Motor neuron (in vitro differentiated cells): ENCODE results near the gene ARRDC4. TPM values are rescaled to one million over a fixed set of nuclear protein-coding genes. Genes with fewer than 3 reads are reported as not detected.

Experiments
- ATAC-seq, 8 experiments: fragments of 200-7000 bp; cut with Tn5 transposase; replicated peaks in 6 of 8; 2 replicates each; pipeline ENCODE4 v1.8.0; 2021; ENCODE audit warnings: mild to moderate bottlenecking in 8 of 8, moderate library complexity in 8 of 8
- H3K27ac ChIP-seq, 2 donors: fragments of 250-450 bp; sonication (Bioruptor Pico); 2 replicates each; pipeline ENCODE4 v1.9.0; 2021; ENCODE audit warnings: antibody characterized with exemption in 2 of 2, mild to moderate bottlenecking in 2 of 2, moderate library complexity in 1 of 2
- H3K4me1 ChIP-seq, 2 donors: fragments of 250-450 bp; sonication (Bioruptor Pico); replicated peaks in 1 of 2; 2 replicates each; pipeline ENCODE4 v1.6.1; 2021; ENCODE audit warnings: antibody characterized with exemption in 2 of 2, mild to moderate bottlenecking in 2 of 2, moderate library complexity in 1 of 2
- H3K4me3 ChIP-seq, 5 donors: fragments of 250-450 bp; sonication (Bioruptor Pico); 2 replicates each; pipeline ENCODE4 v1.9.0; 2021; ENCODE audit warnings: antibody characterized with exemption in 5 of 5, mild to moderate bottlenecking in 5 of 5, moderate library complexity in 4 of 5
- WGBS, 10 experiments: fragments of 450-650 bp; shearing (Covaris generic); methylation state at CpG; one replicate each; pipeline ENCODE4 v1.0.0; 2022; 5-methylcytosine and 5-hydroxymethylcytosine counted together
- in situ Hi-C, 9 experiments: fragments of 400-800 bp; cut with MboI; loops; one replicate each; pipeline ENCODE4 v1.15.0; 2021; ENCODE audit warnings: low sequenced_read_pairs in 9 of 9, low pct_unique_long_range_greater_than_20kb in 2 of 9; ENCODE audit not compliant: unreplicated experiment in 9 of 9
- total RNA-seq, 8 experiments: library from RNA; unstranded; fragments of 300-600 nt; gene quantifications; 2 replicates each; pipeline versions ENCODE4 v1.2.3 to v1.2.4, GENCODE V29; 2022

ARRDC4 gene
- total RNA-seq, 8 experiments from 2014 or later = 6.6 to 114 (median 53.7) TPM

GRCh38 chr15:98005659-98006058 is 45.2 kb downstream of the ARRDC4 start:
- no peak overlapping the region for H3K27ac ChIP-seq
- ATAC-seq = no peak
- no peak overlapping the region for H3K4me3 ChIP-seq
- no peaks in the 10 kb centered on the region for H3K4me1 ChIP-seq
- in situ Hi-C loops = no loop called here
- 0 to 81% (median 50%) methylated on average over 2 to 7 of the region's 9 CpGs; no CpG with 5 or more reads in 3 of the 10 experiments for WGBS, 10 experiments

- no peak overlapping the region for H3K27ac ChIP-seq
- no peaks in the 10 kb centered on the region for H3K4me1 ChIP-seq
- no peak overlapping the region for H3K4me3 ChIP-seq
- ATAC-seq = no peak
- WGBS, 10 experiments = 8 to 91% (median 71%) methylated on average over 4 of the region's 4 CpGs; no CpG with 5 or more reads in 1 of the 10 experiments
- in situ Hi-C loops = no loop called here
Measured at GRCh38 chr15:98009169-98009568, 48.7 kb downstream of the ARRDC4 start.

GRCh38 chr15:98009971-98010370 is 49.5 kb downstream of the ARRDC4 start:
- Histone ChIP-seq H3K27ac (no peak overlapping the region), H3K4me3 (no peak overlapping the region)
- WGBS, 10 experiments = 3 to 81% (median 55%) methylated on average over 2 to 6 of the region's 6 CpGs

GRCh38 chr15:98012354-98012753 is 51.9 kb downstream of the ARRDC4 start:
- WGBS, 10 experiments = 0 to 93% (median 82%) methylated on average over 2 to 5 of the region's 5 CpGs; no CpG with 5 or more reads in 1 of the 10 experiments
- H3K4me3 ChIP-seq = no peak overlapping the region
- no peaks in the 10 kb centered on the region for H3K4me1 ChIP-seq
- no peak for ATAC-seq
- in situ Hi-C loops = no loop called here
- no peak overlapping the region for H3K27ac ChIP-seq

More at GRCh38 chr15:98009971-98010370, 49.5 kb downstream of the ARRDC4 start:
- H3K4me1 ChIP-seq = no peaks in the 10 kb centered on the region
- in situ Hi-C loops = no loop called here
- ATAC-seq = no peak

- Histone ChIP-seq H3K4me1 (no peaks in the 10 kb centered on the region), H3K27ac (no peak overlapping the region), H3K4me3 (no peak overlapping the region)
- in situ Hi-C loops = no loop called here
- no peak for ATAC-seq
Measured at GRCh38 chr15:98013631-98014030, 53.1 kb downstream of the ARRDC4 start.

- WGBS, 10 experiments = 0 to 100% (median 70%) methylated on average over 1 to 7 of the region's 10 CpGs; no CpG with 5 or more reads in 1 of the 10 experiments
- Histone ChIP-seq H3K4me3 (no peak overlapping the region), H3K27ac (no peak overlapping the region), H3K4me1 (no peaks in the 10 kb centered on the region)
- ATAC-seq = no peak
- in situ Hi-C loops = no loop called here
Measured at GRCh38 chr15:98017150-98017964, 56.9 kb downstream of the ARRDC4 start.

GRCh38 chr15:98018761-98019351 is 58.4 kb downstream of the ARRDC4 start:
- no peak overlapping the region for H3K27ac ChIP-seq
- H3K4me1 ChIP-seq = no peaks in the 10 kb centered on the region
- H3K4me3 ChIP-seq = no peak overlapping the region
- ATAC-seq = no peak
- 0 to 100% (median 68%) methylated on average over 1 to 6 of the region's 6 CpGs; no CpG with 5 or more reads in 1 of the 10 experiments for WGBS, 10 experiments
- in situ Hi-C loops = no loop called here
